Measurements from ENCODE around the gene C11orf71. TPM values are rescaled to one million over a fixed set of nuclear protein-coding genes. Genes with fewer than 3 reads are reported as not detected.
A peak's percentile ranks its signal among the peaks of the same experiment; 100 is the strongest.

The C11orf71 gene
- total and polyA plus RNA-seq, 5 donors, result 6.7 to 13.6 (median 8.7) TPM

DNA sequence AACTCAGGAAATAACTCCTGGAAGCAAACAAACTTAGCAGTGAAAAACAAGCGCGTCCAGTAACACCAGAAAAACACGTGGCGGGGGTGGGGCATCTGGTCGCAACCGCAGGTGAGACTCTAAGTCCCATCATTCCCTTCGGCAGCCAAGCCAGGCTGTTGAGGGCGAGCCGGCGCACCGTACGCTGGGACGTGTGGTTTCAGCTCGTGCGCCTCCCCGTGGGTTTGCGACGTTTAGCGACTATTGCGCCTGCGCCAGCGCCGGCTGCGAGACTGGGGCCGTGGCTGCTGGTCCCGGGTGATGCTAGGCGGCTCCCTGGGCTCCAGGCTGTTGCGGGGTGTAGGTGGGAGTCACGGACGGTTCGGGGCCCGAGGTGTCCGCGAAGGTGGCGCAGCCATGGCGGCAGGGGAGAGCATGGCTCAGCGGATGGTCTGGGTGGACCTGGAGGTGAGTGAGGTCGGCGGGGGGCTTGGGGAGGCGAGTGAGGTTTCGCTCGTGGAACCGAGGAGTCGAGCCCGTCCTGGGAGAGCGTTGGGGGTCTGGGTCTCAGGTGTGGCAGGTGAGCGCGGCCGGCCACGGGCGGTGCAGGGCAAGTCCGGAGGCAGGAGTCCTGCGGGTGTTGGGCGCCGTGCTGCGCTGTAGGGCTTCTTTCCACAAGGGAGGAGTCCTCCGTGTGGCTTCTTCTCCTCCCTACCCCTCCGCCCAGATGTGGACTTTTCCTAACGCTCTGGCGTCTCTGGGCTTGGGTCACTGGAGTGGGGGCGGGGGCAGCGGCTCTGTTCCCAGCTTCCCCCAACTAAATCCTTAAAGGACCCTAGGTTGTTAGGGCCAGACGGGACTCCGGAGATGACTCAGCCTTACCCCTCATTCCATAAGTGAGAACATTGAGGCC is 39.2 kb upstream of the C11orf71 start, which contains the start of gene REXO2:
Gene REXO2 (plus strand): TSS at position 239 of the 892 bp plus-strand sequence. CDS start 62 bp downstream, at position 301.
- Histone ChIP-seq H3K4me1 (ENCODE audit: control insufficient read depth, insufficient read depth, low read length) (no peaks in the 10 kb centered on the region), H3K9me3 (ENCODE audit: control insufficient read depth, low read length) (no peaks in the 10 kb centered on the region), H3K27me3 (ENCODE audit: control insufficient read depth, insufficient read depth) (no peaks in the 10 kb centered on the region), H3K4me3 (ENCODE audit: low read length) (peak within 1 kb of the TSS; percentile 81), H3K27ac (ENCODE audit: low read length) (peak within 1 kb of the TSS; percentile 79)
- intact Hi-C loops (cut with DNase I), result loop anchor here in 1 of 4 donors (5.0 kb wide), 1 partner anchor 37 kb away; the partner anchor contains the start of genes C11orf71 and RBM7
- under 1% methylated on average over 64 of the region's 64 CpGs for WGBS
- peak; percentile 97 to 99 (median 98) for DNase-seq
- peak; percentile 99 for ATAC-seq

DNA sequence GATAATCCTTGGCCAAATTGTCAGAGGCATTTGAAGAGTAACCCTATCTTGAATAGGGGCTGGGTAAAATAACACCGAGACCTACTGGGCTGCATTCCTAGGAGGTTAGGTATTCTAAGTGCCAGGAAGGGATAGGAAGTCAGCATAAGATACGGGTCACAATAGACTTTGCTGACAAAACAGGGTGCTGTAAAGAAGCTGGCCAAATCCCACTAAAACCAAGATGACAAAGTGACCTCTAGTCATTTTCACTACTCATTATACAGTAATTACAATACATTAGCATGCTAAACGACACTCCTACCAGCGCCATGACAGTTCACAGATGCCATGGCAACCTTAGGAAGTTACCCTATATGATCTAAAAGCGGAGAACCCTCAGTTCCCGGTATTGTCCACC is 38.0 kb upstream of the C11orf71 start:
- no peak overlapping the region for H3K4me3 ChIP-seq (ENCODE audit: low read length)
- intact Hi-C loops (cut with DNase I), result loop anchor here in 1 of 4 donors (5.0 kb wide), 1 partner anchor 36 kb away; the partner anchor contains the start of genes C11orf71 and RBM7
- H3K9me3 ChIP-seq (ENCODE audit: control insufficient read depth, low read length), result no peaks in the 10 kb centered on the region

DNA sequence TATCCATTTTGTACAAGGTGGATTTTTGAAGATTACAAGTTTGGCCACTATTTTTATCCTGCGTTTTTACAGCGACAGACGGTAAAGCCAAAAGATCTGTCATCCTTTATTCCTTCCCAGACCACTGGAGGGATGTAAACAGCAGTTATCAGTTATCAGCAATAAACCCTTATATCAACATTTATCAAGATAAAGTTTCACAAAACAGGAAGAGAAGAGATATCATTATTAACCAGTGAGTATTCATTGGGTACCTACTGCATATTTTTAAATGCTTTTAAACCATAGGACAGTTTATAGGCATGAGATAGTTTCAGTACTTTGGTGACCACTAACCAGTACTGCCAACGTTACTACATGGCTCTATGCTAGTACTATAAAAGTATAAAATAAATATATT is 33.1 kb upstream of the C11orf71 start:
- Histone ChIP-seq H3K27ac (ENCODE audit: low read length) (no peak overlapping the region), H3K4me3 (ENCODE audit: low read length) (no peak overlapping the region), H3K9me3 (ENCODE audit: control insufficient read depth, low read length) (no peaks in the 10 kb centered on the region), H3K4me1 (ENCODE audit: control insufficient read depth, insufficient read depth, low read length) (no peaks in the 10 kb centered on the region), H3K27me3 (ENCODE audit: control insufficient read depth, insufficient read depth) (no peaks in the 10 kb centered on the region)
- 53% methylated on average over 4 of the region's 4 CpGs for WGBS
- ATAC-seq (no peak), DNase-seq (no peak)
- intact Hi-C loops (cut with DNase I), result no loop called here

More for the DNA sequence above, 38.0 kb upstream of the C11orf71 start:
- ATAC-seq (peak in 1 of 2 donors; percentile 51), DNase-seq (no peak)
- H3K4me1 ChIP-seq (ENCODE audit: control insufficient read depth, insufficient read depth, low read length), result no peaks in the 10 kb centered on the region
- no peaks in the 10 kb centered on the region for H3K27me3 ChIP-seq (ENCODE audit: control insufficient read depth, insufficient read depth)
- WGBS, result 67% methylated on average over 6 of the region's 6 CpGs
- no peak overlapping the region for H3K27ac ChIP-seq (ENCODE audit: low read length)

DNA sequence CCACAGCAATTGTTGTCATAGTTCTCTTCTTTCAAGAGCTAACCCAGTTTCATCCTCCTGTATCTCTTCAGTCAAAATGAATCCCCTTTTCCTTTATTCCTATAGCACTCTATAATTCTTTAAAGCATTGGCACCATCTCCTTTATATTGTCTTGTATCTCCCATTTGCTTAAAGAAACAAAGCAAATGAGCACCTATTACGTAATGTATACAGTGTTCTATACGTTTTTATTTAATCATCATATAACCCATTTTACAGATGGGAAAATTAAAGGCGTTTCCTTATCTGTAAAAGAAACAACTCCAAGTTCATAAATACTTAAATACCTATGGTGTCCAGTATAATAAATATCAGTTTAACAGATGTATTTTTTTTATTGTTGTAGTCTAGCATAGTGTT is 32.6 kb upstream of the C11orf71 start:
- Histone ChIP-seq H3K4me1 (ENCODE audit: control insufficient read depth, insufficient read depth, low read length) (no peaks in the 10 kb centered on the region), H3K27me3 (ENCODE audit: control insufficient read depth, insufficient read depth) (no peaks in the 10 kb centered on the region), H3K9me3 (ENCODE audit: control insufficient read depth, low read length) (no peaks in the 10 kb centered on the region), H3K4me3 (ENCODE audit: low read length) (no peak overlapping the region), H3K27ac (ENCODE audit: low read length) (no peak overlapping the region)
- intact Hi-C loops (cut with DNase I), result no loop called here
- ATAC-seq (no peak), DNase-seq (no peak)
- WGBS, result 90% methylated on average over 3 of the region's 3 CpGs

DNA sequence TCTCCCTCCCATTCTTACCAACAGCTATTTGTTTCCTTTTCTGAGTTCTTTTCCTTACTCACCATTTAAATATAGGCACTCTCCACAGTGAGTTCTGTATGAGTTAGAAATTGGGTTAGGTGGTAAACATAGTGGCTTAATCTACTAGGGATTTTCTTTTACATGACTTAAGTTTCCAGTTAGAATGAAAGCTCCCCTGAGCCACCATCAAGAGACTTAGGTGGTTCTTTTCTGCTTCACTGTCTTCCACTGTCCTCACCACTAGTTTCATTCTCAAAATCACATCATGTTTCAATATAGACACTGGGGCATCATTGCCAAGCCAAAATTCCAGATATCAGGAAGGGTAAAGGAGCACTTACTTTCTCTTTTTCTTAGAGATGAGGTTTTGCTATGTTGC is 30.0 kb upstream of the C11orf71 start:
- H3K9me3 ChIP-seq (ENCODE audit: control insufficient read depth, low read length), result no peaks in the 10 kb centered on the region
- no peak for DNase-seq
- H3K4me1 ChIP-seq (ENCODE audit: control insufficient read depth, insufficient read depth, low read length), result no peaks in the 10 kb centered on the region
- ATAC-seq, result no peak
- intact Hi-C loops (cut with DNase I), result no loop called here
- no peak overlapping the region for H3K4me3 ChIP-seq (ENCODE audit: low read length)
- no peak overlapping the region for H3K27ac ChIP-seq (ENCODE audit: low read length)
- no peaks in the 10 kb centered on the region for H3K27me3 ChIP-seq (ENCODE audit: control insufficient read depth, insufficient read depth)

DNA sequence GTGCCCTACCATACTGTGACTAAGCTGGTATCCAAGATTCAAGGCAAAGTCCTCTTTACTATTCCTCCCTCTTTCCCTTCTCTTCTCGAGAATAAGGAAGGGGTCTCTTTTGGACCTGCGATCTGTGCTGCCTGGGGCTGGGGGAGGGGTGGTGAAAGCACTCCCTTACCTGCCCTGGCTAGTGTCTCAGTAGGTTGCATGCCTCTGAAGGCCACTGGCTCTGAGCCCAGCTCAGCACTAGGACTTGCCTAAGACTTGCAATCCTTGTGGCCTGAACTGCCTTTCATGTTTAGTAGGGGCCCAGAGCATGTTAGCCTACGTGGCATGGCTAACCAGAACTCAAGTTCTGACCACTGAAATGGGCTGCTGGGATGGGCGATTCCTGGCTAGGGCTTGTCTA is 26.0 kb upstream of the C11orf71 start:
- WGBS, result 98% methylated on average over 4 of the region's 4 CpGs
- no peak overlapping the region for H3K27ac ChIP-seq (ENCODE audit: low read length)
- H3K4me3 ChIP-seq (ENCODE audit: low read length), result no peak overlapping the region
- intact Hi-C loops (cut with DNase I), result no loop called here
- H3K4me1 ChIP-seq (ENCODE audit: control insufficient read depth, insufficient read depth, low read length), result no peaks in the 10 kb centered on the region
- H3K27me3 ChIP-seq (ENCODE audit: control insufficient read depth, insufficient read depth), result no peaks in the 10 kb centered on the region
- no peaks in the 10 kb centered on the region for H3K9me3 ChIP-seq (ENCODE audit: control insufficient read depth, low read length)
- DNase-seq (peak in 1 of 3 donors; percentile 22), ATAC-seq (peak in 1 of 2 donors; percentile 25)

DNA sequence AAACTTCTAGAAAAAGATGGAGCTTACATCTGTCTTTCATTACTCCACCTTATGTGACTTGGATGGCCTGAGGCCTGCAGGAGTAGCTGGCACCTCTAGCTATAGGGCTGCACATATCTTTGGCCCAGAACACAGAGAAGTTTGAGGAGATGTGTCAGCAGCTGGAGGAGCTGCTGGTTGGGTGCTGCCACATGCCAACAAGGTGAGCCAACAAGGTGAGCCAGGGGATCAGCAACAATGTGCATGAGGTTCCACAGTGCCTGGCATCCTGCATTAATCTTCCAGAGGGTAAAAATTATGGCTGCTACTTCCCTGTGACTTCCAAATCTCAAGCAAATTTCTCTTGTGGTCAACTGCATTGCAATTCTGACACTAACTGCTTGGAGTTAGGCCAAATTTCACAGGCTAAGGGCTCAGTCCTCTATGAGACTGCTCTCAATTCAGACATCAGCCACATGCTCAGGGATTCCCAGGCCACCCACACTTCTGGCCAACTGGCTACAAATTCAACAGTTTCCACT is 16.2 kb upstream of the C11orf71 start:
- no peak overlapping the region for H3K4me3 ChIP-seq (ENCODE audit: low read length)
- H3K27ac ChIP-seq (ENCODE audit: low read length), result no peak overlapping the region
- intact Hi-C loops (cut with DNase I), result no loop called here
- ATAC-seq (peak; percentile 50 to 75), DNase-seq (no peak)
- H3K27me3 ChIP-seq (ENCODE audit: control insufficient read depth, insufficient read depth), result no peaks in the 10 kb centered on the region
- peaks cover 4% of the 10 kb centered on the region for H3K4me1 ChIP-seq (ENCODE audit: control insufficient read depth, insufficient read depth, low read length)
- no peaks in the 10 kb centered on the region for H3K9me3 ChIP-seq (ENCODE audit: control insufficient read depth, low read length)

DNA sequence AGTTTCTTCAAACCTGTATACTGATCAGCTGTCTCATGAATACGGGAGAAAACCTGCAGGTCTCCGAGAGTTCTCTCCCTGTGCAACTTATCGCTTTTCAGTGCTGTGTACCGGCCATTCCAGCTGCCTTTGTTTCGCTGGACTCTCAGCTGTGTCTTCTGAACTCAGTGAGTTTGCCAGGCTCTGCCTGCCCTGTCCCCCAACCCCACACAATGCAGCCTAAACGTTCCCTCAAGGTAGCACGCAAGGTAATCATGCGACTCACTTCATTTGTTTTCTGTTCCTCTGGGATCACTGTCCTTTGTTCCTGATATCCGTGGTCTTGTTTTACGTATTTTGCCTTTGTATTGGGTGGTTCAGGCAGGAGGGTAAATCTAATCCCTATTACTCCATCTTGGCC is 13.6 kb upstream of the C11orf71 start:
- no peaks in the 10 kb centered on the region for H3K27me3 ChIP-seq (ENCODE audit: control insufficient read depth, insufficient read depth)
- no peak for DNase-seq
- intact Hi-C loops (cut with DNase I), result no loop called here
- no peak overlapping the region for H3K4me3 ChIP-seq (ENCODE audit: low read length)
- WGBS, result 92% methylated on average over 10 of the region's 10 CpGs
- H3K9me3 ChIP-seq (ENCODE audit: control insufficient read depth, low read length), result no peaks in the 10 kb centered on the region
- peaks cover 4% of the 10 kb centered on the region for H3K4me1 ChIP-seq (ENCODE audit: control insufficient read depth, insufficient read depth, low read length)
- no peak for ATAC-seq
- H3K27ac ChIP-seq (ENCODE audit: low read length), result no peak overlapping the region

DNA sequence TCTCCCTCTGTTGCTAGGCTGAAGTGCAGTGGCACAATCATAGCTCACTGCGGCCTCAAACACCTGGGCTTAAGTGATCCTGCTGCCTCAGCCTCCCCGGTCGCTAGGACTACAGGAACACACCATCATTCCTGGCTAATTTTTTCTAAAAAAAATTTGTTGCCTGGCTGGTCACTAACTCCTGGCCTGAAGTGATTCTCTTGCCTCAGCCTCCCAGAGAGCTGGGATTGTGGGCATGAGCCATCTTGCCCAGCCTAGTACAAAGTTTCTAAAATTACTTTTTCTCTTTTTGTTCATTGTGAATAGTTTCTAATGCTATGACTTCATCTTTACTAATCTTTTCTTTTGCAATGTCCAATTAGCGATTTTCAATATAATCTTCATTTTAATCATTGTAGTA is 12.6 kb upstream of the C11orf71 start:
- intact Hi-C loops (cut with DNase I), result no loop called here
- no peak overlapping the region for H3K4me3 ChIP-seq (ENCODE audit: low read length)
- ATAC-seq, result no peak
- DNase-seq, result no peak
- no peak overlapping the region for H3K27ac ChIP-seq (ENCODE audit: low read length)
- H3K4me1 ChIP-seq (ENCODE audit: control insufficient read depth, insufficient read depth, low read length), result peaks cover 4% of the 10 kb centered on the region
- H3K9me3 ChIP-seq (ENCODE audit: control insufficient read depth, low read length), result no peaks in the 10 kb centered on the region
- WGBS, result 96% methylated on average over 4 of the region's 4 CpGs
- no peaks in the 10 kb centered on the region for H3K27me3 ChIP-seq (ENCODE audit: control insufficient read depth, insufficient read depth)

DNA sequence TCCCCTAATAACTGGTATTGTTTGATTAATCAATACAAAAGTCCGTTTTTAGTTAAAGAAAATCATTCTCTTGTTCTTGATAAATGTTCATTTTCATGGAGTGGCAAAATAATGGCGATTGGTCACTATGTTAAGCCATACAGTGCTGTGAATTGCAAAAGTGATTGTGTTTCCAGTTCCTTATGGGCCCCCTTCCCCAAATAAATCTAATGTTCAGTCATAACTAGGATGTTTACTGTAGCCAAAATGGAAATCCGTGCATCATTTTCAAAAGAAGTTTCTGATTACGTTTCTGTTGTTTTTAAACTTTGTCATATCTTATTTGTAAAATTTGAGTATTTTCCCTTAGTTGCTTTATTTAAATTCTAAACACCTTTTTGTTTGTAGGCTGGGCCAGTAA is 1.0 kb upstream of the C11orf71 start:
- Histone ChIP-seq H3K27ac (ENCODE audit: low read length) (no peak overlapping the region), H3K9me3 (ENCODE audit: control insufficient read depth, low read length) (no peaks in the 10 kb centered on the region), H3K4me3 (ENCODE audit: low read length) (peak overlapping the region; percentile 98), H3K4me1 (ENCODE audit: control insufficient read depth, insufficient read depth, low read length) (peaks cover 1% of the 10 kb centered on the region), H3K27me3 (ENCODE audit: control insufficient read depth, insufficient read depth) (no peaks in the 10 kb centered on the region)
- ATAC-seq (no peak), DNase-seq (no peak)
- WGBS, result 2% methylated on average over 4 of the region's 4 CpGs
- intact Hi-C loops (cut with DNase I), result loop anchor here in 1 of 4 donors (5.0 kb wide), 1 partner anchor 36 kb away; the partner anchor contains the start of gene REXO2

DNA sequence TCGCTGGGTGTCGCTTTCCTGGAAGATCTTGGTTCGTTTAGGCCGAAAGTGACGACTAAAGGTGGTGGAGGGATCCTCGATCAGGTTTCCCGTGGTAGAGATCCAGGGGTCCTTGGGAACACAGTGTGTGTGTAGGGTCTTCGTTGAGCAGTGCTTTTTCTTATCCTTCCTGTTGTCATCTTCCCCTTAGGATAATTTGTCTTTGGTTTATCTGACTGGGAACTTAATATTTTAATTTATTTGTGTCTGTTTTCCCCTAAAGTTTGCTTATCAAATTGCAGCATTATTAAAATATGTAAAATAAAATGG is 558 bp upstream of the C11orf71 start:
- ATAC-seq, result no peak
- Histone ChIP-seq H3K27me3 (ENCODE audit: control insufficient read depth, insufficient read depth) (no peaks in the 10 kb centered on the region), H3K27ac (ENCODE audit: low read length) (peak overlapping the region; percentile 96), H3K4me1 (ENCODE audit: control insufficient read depth, insufficient read depth, low read length) (peaks cover 1% of the 10 kb centered on the region), H3K9me3 (ENCODE audit: control insufficient read depth, low read length) (no peaks in the 10 kb centered on the region), H3K4me3 (ENCODE audit: low read length) (peak overlapping the region; percentile 98)
- 0% methylated on average over 8 of the region's 8 CpGs for WGBS
- no peak for DNase-seq
- intact Hi-C loops (cut with DNase I), result loop anchor here in 1 of 4 donors (5.0 kb wide), 1 partner anchor 36 kb away; the partner anchor contains the start of gene REXO2
